Adrenal gland (tissue), 12 donors: ENCODE measurements around the gene PRDX5. TPM values are rescaled to one million over a fixed set of nuclear protein-coding genes. Genes with fewer than 3 reads are reported as not detected.

Source experiments
- DNase-seq, 7 donors: peaks; one replicate each; pipeline ENCODE4 v3.0.0-alpha.2; 2019 to 2020
- H3K27ac ChIP-seq, 5 donors: fragments of 200-600 bp; sonication (generic) in 4 of 5; 1 replicate in 3 of 5; 2 replicates in 2 of 5; pipeline versions ENCODE4 v1.5.1 to v1.8.0; 2016 to 2020; ENCODE audit warnings: mild to moderate bottlenecking in 1 of 5
- H3K27me3 ChIP-seq: fragments of 200-600 bp; 2 replicates; pipeline ENCODE4 v1.8.0; 2021
- H3K36me3 ChIP-seq, 2 donors: fragments of 200-600 bp; replicated peaks in 1 of 2; 1 replicate in 1 of 2; 2 replicates in 1 of 2; pipeline versions ENCODE4 v1.5.1 to v1.8.0; 2018 to 2022
- H3K4me1 ChIP-seq, 2 donors: fragments of 200-600 bp; replicated peaks in 1 of 2; 1 replicate in 1 of 2; 2 replicates in 1 of 2; pipeline versions ENCODE4 v1.5.1 to v1.8.0; 2018 to 2021
- H3K4me3 ChIP-seq, 4 donors: fragments of 200-600 bp; sonication (generic) in 3 of 4; one replicate each; pipeline ENCODE4 v1.5.1; 2016 to 2018
- H3K9me3 ChIP-seq, 3 donors: fragments of 200-600 bp; sonication (generic) in 1 of 3; replicated peaks in 1 of 3; 1 replicate in 2 of 3; 2 replicates in 1 of 3; pipeline versions ENCODE4 v1.5.1 to v1.8.0; 2016 to 2021
- POLR2A ChIP-seq, 2 donors: fragments of 450-650 bp; IDR thresholded peaks; one replicate each; pipeline ENCODE4 v1.6.1; 2017; ENCODE audit warnings: antibody characterized with exemption in 2 of 2, mild to moderate bottlenecking in 2 of 2, moderate library complexity in 1 of 2
- WGBS, 4 donors: extraction: QIAGEN DNeasy Blood & Tissue Kit in 2 of 4; methylation state at CpG; one replicate each; pipeline versions ENCODE4 v1.1.5 to v1.1.7; 2013 to 2017; 5-methylcytosine and 5-hydroxymethylcytosine counted together
- intact Hi-C, 2 donors: fragments of 100-400 bp; cut with DNase I; formaldehyde crosslinking; loops; one replicate each; pipeline versions ENCODE4 v1.14.1 to v1.15.0; 2022 to 2023
- polyA plus RNA-seq, 3 donors: library from polyadenylated mRNA; stranded (reverse); fragments of 200-250 nt in 2 of 3; fragments of 350-450 nt in 1 of 3; fragmentation: Illumina TruSeq in 1 of 3; extraction: RNeasy Lipid Tissue Mini Kit (QIAGEN cat#74804) in 1 of 3; gene quantifications; one replicate each; pipeline ENCODE4 v1.2.3, GENCODE V29; 2013 to 2014
- total RNA-seq, 9 donors: library from RNA; depleted of rRNA in 4 of 9; stranded (reverse); fragments of >200 nt in 4 of 9; fragments of 120-200 nt in 1 of 9; fragmentation: NEBNext Ultra II Directional in 1 of 9; extraction: Animal tissue kit (Norgen Biotek cat#: 25700) in 1 of 9; gene quantifications; one replicate each; pipeline versions ENCODE4 v1.1.0 to v1.2.4, GENCODE V29; 2013 to 2023
- TF ChIP-seq, protein P1 (sequence below), 6 experiments: fragments of 450-650 bp in 4 of 6; fragments of 200-600 bp in 2 of 6; sonication (generic) in 1 of 6; IDR thresholded peaks; 1 replicate in 5 of 6; 2 replicates in 1 of 6; pipeline versions ENCODE4 v1.5.1 to v1.8.0; 2016 to 2021; ENCODE audit warnings: antibody characterized with exemption in 6 of 6, mild to moderate bottlenecking in 2 of 6, moderate library complexity in 1 of 6
- donor health status: healthy with polysubstance abuse.
- donor health status: Bipolar disorder and iron deficiency.
- donor health status: DM: yes; HTN: yes; CAD: no.
- donor health status: DM: no; HTN: no; CAD: no.
- donor health status: DM: no; HTN: no; CAD: no.
- donor health status: DM: yes; HTN: yes; CAD: no.

PRDX5 gene
- total and polyA plus RNA-seq, 12 donors, result 324 to 843 (median 478) TPM

- intact Hi-C loops, result loop anchor here in 1 of 2 donors (5.0 to 10.0 kb wide), 2 partner anchors 88 to 291 kb away; partner anchors contain the start of gene FERMT3
- H3K4me3 ChIP-seq, result no peak overlapping the region
- no peaks in the 10 kb centered on the region for H3K36me3 ChIP-seq
- H3K27me3 ChIP-seq, result peaks cover 63% of the 10 kb centered on the region
- H3K4me1 ChIP-seq, result peaks cover 18 to 30% of the 10 kb centered on the region in 2 donors
- no peak overlapping the region for H3K27ac ChIP-seq
- H3K9me3 ChIP-seq, result no peaks in the 10 kb centered on the region
- DNase-seq, result no peak
- TF ChIP-seq, protein P1, sequence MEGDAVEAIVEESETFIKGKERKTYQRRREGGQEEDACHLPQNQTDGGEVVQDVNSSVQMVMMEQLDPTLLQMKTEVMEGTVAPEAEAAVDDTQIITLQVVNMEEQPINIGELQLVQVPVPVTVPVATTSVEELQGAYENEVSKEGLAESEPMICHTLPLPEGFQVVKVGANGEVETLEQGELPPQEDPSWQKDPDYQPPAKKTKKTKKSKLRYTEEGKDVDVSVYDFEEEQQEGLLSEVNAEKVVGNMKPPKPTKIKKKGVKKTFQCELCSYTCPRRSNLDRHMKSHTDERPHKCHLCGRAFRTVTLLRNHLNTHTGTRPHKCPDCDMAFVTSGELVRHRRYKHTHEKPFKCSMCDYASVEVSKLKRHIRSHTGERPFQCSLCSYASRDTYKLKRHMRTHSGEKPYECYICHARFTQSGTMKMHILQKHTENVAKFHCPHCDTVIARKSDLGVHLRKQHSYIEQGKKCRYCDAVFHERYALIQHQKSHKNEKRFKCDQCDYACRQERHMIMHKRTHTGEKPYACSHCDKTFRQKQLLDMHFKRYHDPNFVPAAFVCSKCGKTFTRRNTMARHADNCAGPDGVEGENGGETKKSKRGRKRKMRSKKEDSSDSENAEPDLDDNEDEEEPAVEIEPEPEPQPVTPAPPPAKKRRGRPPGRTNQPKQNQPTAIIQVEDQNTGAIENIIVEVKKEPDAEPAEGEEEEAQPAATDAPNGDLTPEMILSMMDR (IDR thresholded peaks at IDR 0.05), result no peak
- TF ChIP-seq POLR2A (IDR thresholded peaks at IDR 0.05), result no peak
- 80 to 94% (median 87%) methylated on average over 4 of the region's 4 CpGs for WGBS, 4 donors
Observed at GRCh38 chr11:64295760-64296159, 22.2 kb upstream of the PRDX5 start.

- TF ChIP-seq POLR2A (IDR thresholded peaks at IDR 0.05), result no peak
- TF ChIP-seq, protein P1 (IDR thresholded peaks at IDR 0.05), result no peak
- no peak overlapping the region for H3K27ac ChIP-seq
- no peaks in the 10 kb centered on the region for H3K9me3 ChIP-seq
- peaks cover 59% of the 10 kb centered on the region for H3K27me3 ChIP-seq
- intact Hi-C loops, result loop anchor here in 1 of 2 donors (5.0 to 10.0 kb wide), 2 partner anchors 89 to 291 kb away; partner anchors contain the start of gene FERMT3
- DNase-seq, result no peak
- H3K4me3 ChIP-seq, result no peak overlapping the region
- H3K36me3 ChIP-seq, result no peaks in the 10 kb centered on the region
- WGBS, 4 donors, result 50 to 90% (median 61%) methylated on average over 1 of the region's 1 CpG
- H3K4me1 ChIP-seq, result peaks cover 20 to 34% of the 10 kb centered on the region in 2 donors
Observed at GRCh38 chr11:64296236-64296635, 21.7 kb upstream of the PRDX5 start.

GRCh38 chr11:64296830-64297698 is 20.9 kb upstream of the PRDX5 start:
- peaks cover 50% of the 10 kb centered on the region for H3K27me3 ChIP-seq

More at GRCh38 chr11:64296830-64297698, 20.9 kb upstream of the PRDX5 start:
- DNase-seq, result no peak
- H3K9me3 ChIP-seq, result no peaks in the 10 kb centered on the region
- H3K4me3 ChIP-seq, result no peak overlapping the region
- no peaks in the 10 kb centered on the region for H3K36me3 ChIP-seq
- H3K4me1 ChIP-seq, result peaks cover 20 to 31% of the 10 kb centered on the region in 2 donors
- no peak for TF ChIP-seq POLR2A (IDR thresholded peaks at IDR 0.05)
- TF ChIP-seq, protein P1 (IDR thresholded peaks at IDR 0.05), result no peak
- intact Hi-C loops, result loop anchor here in 1 of 2 donors (5.0 to 10.0 kb wide), 2 partner anchors 90 to 292 kb away; partner anchors contain the start of gene FERMT3
- 17 to 22% (median 20%) methylated on average over 11 to 34 of the region's 34 CpGs for WGBS, 4 donors
- no peak overlapping the region for H3K27ac ChIP-seq
